HPDE6-E6E7 (cell line): ENCODE data around the gene SEC63.
A peak's percentile ranks its signal among the peaks of the same experiment; 100 is the strongest.
"Not testable (repeated sequence)": the region's sequence is repeated elsewhere in the genome, so short reads cannot be mapped to it uniquely, and the experiment has no call there.

ENCODE experiments used
- DNase-seq: peaks from one replicate; pipeline ENCODE4 v3.0.0; 2011; ENCODE audit warnings: missing footprints; ENCODE audit errors: extremely low spot score

Gene SEC63

GRCh38 chr6:107972413-107973096, 14.5 kb upstream of the SEC63 start:
- DNase-seq: no peak

- no peak for DNase-seq
These were observed 13.2 kb upstream of the SEC63 start for GRCh38 chr6:107971181-107971580.

- no peak for DNase-seq
These were observed 12.2 kb upstream of the SEC63 start for GRCh38 chr6:107970255-107970654.

GRCh38 chr6:107968081-107968480, 10.1 kb upstream of the SEC63 start:
- no peak for DNase-seq

GRCh38 chr6:107965746-107966145, 7.7 kb upstream of the SEC63 start:
- peak; percentile 47 for DNase-seq

GRCh38 chr6:107962723-107963122, 4.7 kb upstream of the SEC63 start:
- no peak for DNase-seq

GRCh38 chr6:107959392-107959791, 1.4 kb upstream of the SEC63 start:
- no peak for DNase-seq

GRCh38 chr6:107958689-107959362, 818 bp upstream of the SEC63 start:
- DNase-seq: not testable (repeated sequence)

- peak; percentile 25 for DNase-seq
These were observed 600 bp downstream of the SEC63 start for GRCh38 chr6:107957308-107957908.

GRCh38 chr6:107956586-107957307, 1.3 kb downstream of the SEC63 start:
- no peak for DNase-seq

GRCh38 chr6:107956181-107956580, 1.8 kb downstream of the SEC63 start:
- DNase-seq: no peak

GRCh38 chr6:107953858-107954414, 4.1 kb downstream of the SEC63 start:
- not testable (repeated sequence) for DNase-seq

GRCh38 chr6:107943626-107944439, 14.2 kb downstream of the SEC63 start:
- DNase-seq: no peak

GRCh38 chr6:107942142-107942541, 15.9 kb downstream of the SEC63 start:
- DNase-seq: no peak

- DNase-seq: no peak
These were observed 16.4 kb downstream of the SEC63 start for GRCh38 chr6:107941627-107942026.

- DNase-seq: no peak
These were observed 16.8 kb downstream of the SEC63 start for GRCh38 chr6:107941199-107941598.

GRCh38 chr6:107936910-107937292, 21.1 kb downstream of the SEC63 start:
- DNase-seq: not testable (repeated sequence)

- no peak for DNase-seq
These were observed 21.7 kb downstream of the SEC63 start for GRCh38 chr6:107936162-107936909.

GRCh38 chr6:107934229-107934628, 23.8 kb downstream of the SEC63 start:
- DNase-seq: not testable (repeated sequence)

GRCh38 chr6:107932580-107932979, 25.4 kb downstream of the SEC63 start:
- DNase-seq: no peak
